GM21737 (cell line): ENCODE measurements around the gene FAM111B.
"Not testable (repeated sequence)": the region's sequence is repeated elsewhere in the genome, so short reads cannot be mapped to it uniquely, and the experiment has no call there.

Experiments used
- ATAC-seq: cut with Tn5 transposase; IDR thresholded peaks from one replicate; pipeline ENCODE4 v1.9.1; 2021; ENCODE audit warnings: mild to moderate bottlenecking, moderate library complexity; ENCODE audit not compliant: unreplicated experiment

The FAM111B gene

GRCh38 chr11:59106363-59107336 lies at the start of gene FAM111B:
FAM111B (plus strand) TSS chr11:59107237; CDS start chr11:59109626, 2,389 bp downstream.
- ATAC-seq, result peak; percentile 75

- ATAC-seq, result peak; percentile 92
Observed at GRCh38 chr11:59058120-59059033, 48.7 kb upstream of the FAM111B start.

- ATAC-seq, result not testable (repeated sequence)
Observed at GRCh38 chr11:59060096-59060495, 46.9 kb upstream of the FAM111B start.

GRCh38 chr11:59062602-59063529 lies 44.2 kb upstream of the FAM111B start:
- no peak for ATAC-seq

- ATAC-seq, result not testable (repeated sequence)
Observed at GRCh38 chr11:59063996-59064727, 42.9 kb upstream of the FAM111B start.

GRCh38 chr11:59069087-59069486 lies 38.0 kb upstream of the FAM111B start:
- ATAC-seq, result no peak

GRCh38 chr11:59076876-59077571 lies 30.0 kb upstream of the FAM111B start:
- peak; percentile 85 for ATAC-seq

GRCh38 chr11:59078435-59078834 lies 28.6 kb upstream of the FAM111B start:
- no peak for ATAC-seq

GRCh38 chr11:59079086-59079485 lies 28.0 kb upstream of the FAM111B start:
- no peak for ATAC-seq

- not testable (repeated sequence) for ATAC-seq
Observed at GRCh38 chr11:59080421-59080820, 26.6 kb upstream of the FAM111B start.

GRCh38 chr11:59081430-59082020 lies 25.5 kb upstream of the FAM111B start:
- ATAC-seq, result not testable (repeated sequence)

- ATAC-seq, result not testable (repeated sequence)
Observed at GRCh38 chr11:59086007-59086406, 21.0 kb upstream of the FAM111B start, which contains the start of gene GLYATL1B. GLYATL1B (plus strand) TSS chr11:59086307; CDS start chr11:59086307, 0 bp downstream.

GRCh38 chr11:59088162-59088561 lies 18.9 kb upstream of the FAM111B start:
- ATAC-seq, result no peak

- ATAC-seq, result not testable (repeated sequence)
Observed at GRCh38 chr11:59093576-59093975, 13.5 kb upstream of the FAM111B start.

- ATAC-seq, result peak; percentile 78
Observed at GRCh38 chr11:59095225-59095624, 11.8 kb upstream of the FAM111B start.

GRCh38 chr11:59095972-59096575 lies 11.0 kb upstream of the FAM111B start:
- not testable (repeated sequence) for ATAC-seq

GRCh38 chr11:59097113-59097708 lies 9.8 kb upstream of the FAM111B start:
- ATAC-seq, result no peak

GRCh38 chr11:59097938-59098337 lies 9.1 kb upstream of the FAM111B start:
- ATAC-seq, result not testable (repeated sequence)
